Lower leg skin (tissue), 4 donors: ENCODE results near the gene ESPN. TPM values are rescaled to one million over a fixed set of nuclear protein-coding genes. Genes with fewer than 3 reads are reported as not detected.
A peak's percentile ranks its signal among the peaks of the same experiment; 100 is the strongest.
"Not testable (repeated sequence)": the region's sequence is repeated elsewhere in the genome, so short reads cannot be mapped to it uniquely, and the experiment has no call there.

Source experiments
- DNase-seq, 2 donors: peaks; one replicate each; pipeline ENCODE4 v3.0.0-alpha.2; 2019; ENCODE audit warnings: low spot score in 2 of 2
- H3K4me3 ChIP-seq: fragments of 200-600 bp; sonication (generic); 2 replicates; pipeline ENCODE4 v1.5.1; 2017; ENCODE audit warnings: mild to moderate bottlenecking, low read depth; ENCODE audit not compliant: poor library complexity, severe bottlenecking
- CTCF ChIP-seq, 3 donors: fragments of 450-650 bp; IDR thresholded peaks; one replicate each; pipeline ENCODE4 v1.5.1; 2016; ENCODE audit warnings: antibody characterized with exemption in 3 of 3, mild to moderate bottlenecking in 3 of 3, moderate library complexity in 2 of 3
- POLR2A ChIP-seq, 2 donors: fragments of 450-650 bp; IDR thresholded peaks; one replicate each; pipeline ENCODE4 v1.6.1; 2016 to 2017; ENCODE audit warnings: antibody characterized with exemption in 2 of 2, mild to moderate bottlenecking in 1 of 2, moderate library complexity in 1 of 2
- WGBS, 2 donors: methylation state at CpG; one replicate each; pipeline ENCODE4 v1.1.5; 2018; 5-methylcytosine and 5-hydroxymethylcytosine counted together
- intact Hi-C: fragments of 100-400 bp; cut with DNase I; formaldehyde crosslinking; loops from one replicate; pipeline ENCODE4 v1.15.0; 2023; ENCODE audit warnings: low total_unique reads
- total RNA-seq, 4 donors: library from RNA; depleted of rRNA; stranded (reverse); fragments of >200 nt; gene quantifications; one replicate each; pipeline ENCODE4 v1.1.0, GENCODE V29; 2016

The ESPN gene
- total RNA-seq, 4 donors from 2014 or later: 27.5 to 64.3 (median 30.3) TPM

GRCh38 chr1:6431645-6432579 lies 7.3 kb downstream of the ESPN start:
- DNase-seq, intact Hi-C loops, H3K4me3 ChIP-seq: not testable (repeated sequence)
- WGBS, 2 donors: 79 to 81% methylated on average over 11 to 13 of the region's 13 CpGs

DNA sequence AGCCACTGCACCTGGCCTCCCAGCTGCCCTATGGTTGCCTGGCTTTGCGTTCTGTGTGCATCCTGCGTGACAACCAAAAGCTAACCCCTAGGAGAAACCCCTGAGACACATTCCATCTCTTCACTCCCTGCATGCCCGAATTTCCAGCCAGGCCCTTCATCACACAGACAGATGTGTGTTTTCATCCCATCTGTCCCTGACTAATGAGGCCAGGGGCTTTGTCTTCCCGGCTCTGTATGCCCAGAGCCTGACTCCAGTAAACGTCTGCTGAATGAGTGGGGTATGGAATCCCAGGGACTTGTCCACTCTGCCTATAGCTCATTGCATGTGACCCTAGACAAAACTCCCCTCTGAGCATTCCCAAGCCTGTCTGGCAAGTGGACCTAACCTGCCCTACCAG lies 9.6 kb downstream of the ESPN start:
- intact Hi-C loops: no loop called here
- WGBS, 2 donors: 83 to 87% methylated on average over 5 of the region's 5 CpGs
- TF ChIP-seq CTCF (IDR thresholded peaks at IDR 0.05): no peak
- no peak for TF ChIP-seq POLR2A (IDR thresholded peaks at IDR 0.05)
- no peak for DNase-seq
- H3K4me3 ChIP-seq: no peak overlapping the region

DNA sequence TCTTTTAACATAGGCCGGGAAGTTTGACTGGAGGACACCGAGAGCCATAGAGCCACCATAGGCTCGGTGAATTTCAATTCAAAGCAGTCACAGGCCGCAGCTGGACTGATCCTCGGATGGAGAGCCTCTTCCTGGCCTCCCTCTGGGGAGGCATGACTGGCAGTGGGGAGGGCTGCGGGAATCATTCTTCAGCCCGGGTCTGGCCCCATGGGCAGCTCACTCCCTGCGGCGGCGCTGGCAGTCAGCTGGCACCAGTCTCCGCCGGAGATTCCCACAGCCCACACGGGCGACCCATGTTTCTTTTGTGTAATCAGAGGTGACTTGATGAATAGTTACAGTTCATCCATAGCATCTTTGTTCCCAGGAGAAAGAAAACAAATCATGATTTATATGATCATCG lies 10.6 kb downstream of the ESPN start:
- H3K4me3 ChIP-seq: no peak overlapping the region
- WGBS, 2 donors: 86 to 88% methylated on average over 13 to 15 of the region's 15 CpGs
- intact Hi-C loops: no loop called here
- TF ChIP-seq POLR2A (IDR thresholded peaks at IDR 0.05) (no peak), CTCF (IDR thresholded peaks at IDR 0.05) (no peak)
- no peak for DNase-seq

- no peak for DNase-seq
- intact Hi-C loops: no loop called here
- TF ChIP-seq CTCF (IDR thresholded peaks at IDR 0.05) (no peak), POLR2A (IDR thresholded peaks at IDR 0.05) (no peak)
- H3K4me3 ChIP-seq: no peak overlapping the region
- 69 to 81% methylated on average over 3 of the region's 3 CpGs for WGBS, 2 donors
These were observed 11.0 kb downstream of the ESPN start for GRCh38 chr1:6435547-6435946.

DNA sequence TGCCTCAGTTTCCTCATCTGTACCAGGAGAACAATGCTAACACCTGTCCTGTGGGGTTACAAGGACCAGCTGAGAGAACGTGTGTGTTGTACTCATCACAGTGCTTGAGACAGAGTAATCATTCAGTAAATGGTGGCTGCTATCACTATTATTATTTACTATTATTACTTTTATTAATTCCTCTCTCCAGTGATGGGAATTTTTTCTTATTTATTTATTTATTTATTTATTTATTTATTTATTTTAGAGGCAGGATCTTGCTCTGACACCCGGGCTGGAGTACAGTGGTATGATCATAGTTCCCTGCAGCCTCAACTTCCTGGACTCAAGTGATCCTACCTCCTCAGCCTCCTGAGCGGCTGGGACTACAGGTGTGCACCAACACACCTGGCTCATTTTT lies 11.7 kb downstream of the ESPN start:
- 80 to 85% methylated on average over 3 of the region's 3 CpGs for WGBS, 2 donors
- H3K4me3 ChIP-seq, DNase-seq, intact Hi-C loops: not testable (repeated sequence)

DNA sequence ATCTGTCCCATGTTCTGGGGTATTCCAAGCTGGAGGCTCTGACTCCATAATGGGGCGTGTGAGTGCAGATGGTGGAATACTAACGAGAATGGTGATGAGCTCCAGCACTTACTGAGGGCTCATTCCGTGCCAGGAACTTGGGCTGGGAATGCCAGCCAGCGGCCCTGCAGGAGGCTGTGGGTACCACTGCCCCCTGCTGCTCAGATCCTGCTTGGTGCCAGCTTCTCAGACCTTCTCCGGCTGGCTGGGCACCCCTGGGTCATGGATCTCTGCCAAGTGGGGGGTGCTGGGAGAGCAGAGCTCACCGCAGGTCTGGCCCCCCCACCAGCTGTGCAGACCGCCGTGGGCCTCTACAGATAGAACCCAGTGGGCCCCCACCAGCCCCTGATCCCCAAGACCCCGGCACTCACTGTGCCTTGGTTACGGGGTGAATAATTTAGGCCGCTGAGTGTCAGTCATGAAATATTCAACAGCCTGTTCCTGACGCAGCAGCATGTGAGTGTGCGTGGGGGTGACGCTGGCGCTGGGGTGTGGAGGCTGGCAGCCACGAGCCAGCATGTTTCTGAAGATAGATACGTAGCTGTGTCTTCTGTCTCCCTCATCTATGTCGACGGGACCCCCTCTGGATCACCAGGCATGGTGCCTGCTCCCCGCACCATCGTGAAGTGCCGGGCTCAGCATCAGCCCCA lies 12.6 kb downstream of the ESPN start:
- intact Hi-C loops, H3K4me3 ChIP-seq, DNase-seq: not testable (repeated sequence)
- WGBS, 2 donors: 38 to 47% methylated on average over 16 to 19 of the region's 22 CpGs

- intact Hi-C loops: no loop called here
- TF ChIP-seq POLR2A (IDR thresholded peaks at IDR 0.05) (no peak), CTCF (IDR thresholded peaks at IDR 0.05) (peak in 1 of 3 donors; percentile 15)
- DNase-seq: peak in 1 of 2 donors; percentile 92
These were observed 13.5 kb downstream of the ESPN start for GRCh38 chr1:6438047-6438525.

More at GRCh38 chr1:6438047-6438525, 13.5 kb downstream of the ESPN start:
- WGBS, 2 donors: 12 to 19% methylated on average over 4 to 5 of the region's 5 CpGs
- H3K4me3 ChIP-seq: no peak overlapping the region
